Measurements from ENCODE around the gene CLCN5.
A peak's percentile ranks its signal among the peaks of the same experiment; 100 is the strongest.

CLCN5 gene

GRCh38 chrX:49934148-49934547, 11.8 kb downstream of the CLCN5 start:
- DNase-seq (ENCODE audit: low read depth): no peak
- H3K4me3 ChIP-seq (ENCODE audit: low read length): no peak overlapping the region
- no peak for TF ChIP-seq CTCF (conservative IDR thresholded peaks at IDR 0.05; ENCODE audit: low read depth, low read length)

- no peak for DNase-seq (ENCODE audit: low read depth)
- H3K4me3 ChIP-seq (ENCODE audit: low read length): no peak overlapping the region
- TF ChIP-seq CTCF (conservative IDR thresholded peaks at IDR 0.05; ENCODE audit: low read depth, low read length): no peak
Measured at GRCh38 chrX:49934729-49935128, 12.3 kb downstream of the CLCN5 start.

GRCh38 chrX:49947781-49948180, 25.4 kb downstream of the CLCN5 start:
- no peak overlapping the region for H3K4me3 ChIP-seq (ENCODE audit: low read length)
- no peak for TF ChIP-seq CTCF (conservative IDR thresholded peaks at IDR 0.05; ENCODE audit: low read depth, low read length)
- DNase-seq (ENCODE audit: low read depth): no peak

- no peak overlapping the region for H3K4me3 ChIP-seq (ENCODE audit: low read length)
- no peak for DNase-seq (ENCODE audit: low read depth)
- TF ChIP-seq CTCF (conservative IDR thresholded peaks at IDR 0.05; ENCODE audit: low read depth, low read length): no peak
Measured at GRCh38 chrX:49949961-49950360, 27.6 kb downstream of the CLCN5 start.

GRCh38 chrX:49951524-49952193, 29.3 kb downstream of the CLCN5 start:
- no peak for DNase-seq (ENCODE audit: low read depth)
- TF ChIP-seq CTCF (conservative IDR thresholded peaks at IDR 0.05; ENCODE audit: low read depth, low read length): no peak
- H3K4me3 ChIP-seq (ENCODE audit: low read length): no peak overlapping the region

GRCh38 chrX:49956313-49956712, 33.9 kb downstream of the CLCN5 start:
- no peak overlapping the region for H3K4me3 ChIP-seq (ENCODE audit: low read length)
- no peak for TF ChIP-seq CTCF (conservative IDR thresholded peaks at IDR 0.05; ENCODE audit: low read depth, low read length)
- DNase-seq (ENCODE audit: low read depth): peak; percentile 4

GRCh38 chrX:49958727-49959485, 36.5 kb downstream of the CLCN5 start:
- no peak for TF ChIP-seq CTCF (conservative IDR thresholded peaks at IDR 0.05; ENCODE audit: low read depth, low read length)
- no peak overlapping the region for H3K4me3 ChIP-seq (ENCODE audit: low read length)
- no peak for DNase-seq (ENCODE audit: low read depth)

All from retinal pigment epithelial cell (primary cell).